HCT116 (cell line): Measurements from ENCODE around the gene DOCK11. TPM values are rescaled to one million over a fixed set of nuclear protein-coding genes. Genes with fewer than 3 reads are reported as not detected.

ENCODE experiments used
- ATAC-seq: fragments of 200-7000 bp; cut with Tn5 transposase; 2 replicates; pipeline ENCODE4 v1.9.1; 2020; ENCODE audit warnings: mild to moderate bottlenecking, moderate library complexity
- BruUV-seq: library from RNA; stranded (reverse); fragments of 400-500 nt; replicated peaks from 2 replicates; lab custom pipeline; 2021; lab: Mats Ljungman, UMichigan
- CTCF ChIA-PET: fragments of 300-600 bp; sonication (Branson Sonifier 250); formaldehyde crosslinking; loops from one replicate; lab custom pipeline; 2021; ENCODE audit warnings: antibody characterized with exemption; lab: Charles Lee
- POLR2A ChIA-PET: fragments of 300-600, 350-600 bp; sonication (Branson Sonifier 250); formaldehyde crosslinking; loops from one replicate; lab custom pipeline; 2021; ENCODE audit warnings: antibody characterized with exemption; lab: Charles Lee
- RAD21 ChIA-PET, 2 experiments: fragments of 300-600 bp; sonication (Branson Sonifier 250); formaldehyde crosslinking; loops; one replicate each; lab custom pipeline; 2023; ENCODE audit warnings: low total read pairs in 2 of 2; ENCODE audit not compliant: uncharacterized antibody in 2 of 2, unreplicated experiment in 2 of 2, low non-redundant PET in 1 of 2; lab: Charles Lee
- DNase-seq: peaks from one replicate; pipeline ENCODE4 v3.0.0-alpha.2; 2010; ENCODE audit warnings: low read depth, low spot score
- H2AFZ ChIP-seq: fragments of 200-600 bp; shearing (Covaris generic), sonication (generic); 2 replicates; pipeline ENCODE4 v1.6.1; 2017; ENCODE audit warnings: low read depth, mixed run types, mixed read lengths, antibody characterized with exemption, low read length; ENCODE audit not compliant: poor library complexity, severe bottlenecking
- H3K27ac ChIP-seq: 2 replicates; pipeline ENCODE4 v1.5.1; 2012; ENCODE audit warnings: low read depth, low read length
- H3K27me3 ChIP-seq: fragments of 200-600 bp; sonication (generic); 2 replicates; pipeline ENCODE4 v1.6.1; 2016; ENCODE audit warnings: mixed run types, low read length, mixed read lengths; ENCODE audit not compliant: insufficient read depth
- H3K36me3 ChIP-seq, 2 experiments: fragments of 200-500 bp in 1 of 2; fragments of 200-600 bp in 1 of 2; sonication (Bioruptor generic) in 1 of 2; sonication (generic) in 1 of 2; 2 replicates each; pipeline versions ENCODE4 v1.5.1 to v1.6.1; 2014 to 2016; ENCODE audit warnings: low read length in 2 of 2, inconsistent platforms in 1 of 2, mixed read lengths in 1 of 2, mixed run types in 1 of 2; ENCODE audit not compliant: insufficient read depth in 2 of 2, control insufficient read depth in 1 of 2
- H3K4me1 ChIP-seq, 2 experiments: fragments of 200-600 bp in 1 of 2; sonication (generic) in 1 of 2; 2 replicates each; pipeline versions ENCODE4 v1.5.1 to v1.6.1; 2012 to 2017; ENCODE audit warnings: low read length in 2 of 2, inconsistent platforms in 1 of 2, mild to moderate bottlenecking in 1 of 2, mixed read lengths in 1 of 2, mixed run types in 1 of 2, moderate library complexity in 1 of 2; ENCODE audit not compliant: insufficient read depth in 2 of 2, control insufficient read depth in 1 of 2
- H3K4me2 ChIP-seq: fragments of 200-600 bp; sonication (generic); 2 replicates; pipeline ENCODE4 v1.6.1; 2017; ENCODE audit warnings: mixed run types, low read length, mixed read lengths
- H3K4me3 ChIP-seq, 2 experiments: fragments of 200-600 bp in 1 of 2; sonication (generic) in 1 of 2; replicated peaks in 1 of 2; 2 replicates each; pipeline ENCODE4 v1.5.1; 2011 to 2016; ENCODE audit warnings: low read length in 2 of 2, control low read depth in 1 of 2, low read depth in 1 of 2, mild to moderate bottlenecking in 1 of 2, mixed read lengths in 1 of 2, mixed run types in 1 of 2
- H3K79me2 ChIP-seq: fragments of 200-600 bp; sonication (generic); 2 replicates; pipeline ENCODE4 v1.6.1; 2017; ENCODE audit warnings: mild to moderate bottlenecking, mixed run types, low read length, moderate library complexity, mixed read lengths; ENCODE audit not compliant: insufficient read depth
- H3K9ac ChIP-seq: fragments of 200-600 bp; sonication (generic); 2 replicates; pipeline ENCODE4 v1.6.1; 2016; ENCODE audit warnings: low read length, mixed read lengths
- H3K9me2 ChIP-seq: fragments of 200-600 bp; sonication (generic), shearing (Covaris generic); 2 replicates; pipeline ENCODE4 v1.6.1; 2017; ENCODE audit warnings: mixed run types, mild to moderate bottlenecking, moderate library complexity; ENCODE audit not compliant: insufficient read depth
- H3K9me3 ChIP-seq, 2 experiments: fragments of 200-500 bp in 1 of 2; fragments of 200-600 bp in 1 of 2; sonication (Bioruptor generic) in 1 of 2; sonication (generic) in 1 of 2; 2 replicates each; pipeline ENCODE4 v1.6.1; 2014 to 2017; ENCODE audit warnings: low read length in 2 of 2, mixed read lengths in 2 of 2, inconsistent platforms in 1 of 2, low read depth in 1 of 2, mild to moderate bottlenecking in 1 of 2, mixed run types in 1 of 2, moderate library complexity in 1 of 2; ENCODE audit not compliant: control insufficient read depth in 1 of 2, insufficient read depth in 1 of 2
- H4K20me1 ChIP-seq: fragments of 200-600 bp; sonication (generic), shearing (Covaris generic); 2 replicates; pipeline ENCODE4 v1.6.1; 2017; ENCODE audit warnings: mixed run types, mild to moderate bottlenecking, moderate library complexity; ENCODE audit not compliant: insufficient read depth
- ATF3 ChIP-seq: IDR thresholded peaks from 2 replicates; pipeline ENCODE4 v1.6.1; 2012
- CEBPB ChIP-seq: IDR thresholded peaks from 2 replicates; pipeline ENCODE4 v1.6.1; 2012; ENCODE audit warnings: low read depth
- EGR1 ChIP-seq: IDR thresholded peaks from 2 replicates; pipeline ENCODE4 v1.6.1; 2012; ENCODE audit warnings: low read depth
- ELF1 ChIP-seq: IDR thresholded peaks from 2 replicates; pipeline ENCODE4 v1.6.1; 2012; ENCODE audit warnings: low read depth, borderline replicate concordance
- EZH2 ChIP-seq: fragments of 200-600 bp; sonication (generic); IDR thresholded peaks from 2 replicates; pipeline ENCODE4 v1.6.1; 2017; ENCODE audit warnings: antibody characterized with exemption, mixed run types
- JUND ChIP-seq: IDR thresholded peaks from 2 replicates; pipeline ENCODE4 v1.6.1; 2012
- MAX ChIP-seq: IDR thresholded peaks from 2 replicates; pipeline ENCODE4 v1.6.1; 2012
- POLR2A ChIP-seq: IDR thresholded peaks from 2 replicates; pipeline ENCODE4 v1.7.0; 2011; ENCODE audit warnings: borderline replicate concordance; ENCODE audit not compliant: insufficient read depth, insufficient read length; ENCODE audit errors: extremely low read depth
- REST ChIP-seq: IDR thresholded peaks from 2 replicates; pipeline ENCODE4 v1.6.1; 2012; ENCODE audit warnings: low read depth
- SP1 ChIP-seq: IDR thresholded peaks from 2 replicates; pipeline ENCODE4 v1.6.1; 2012; ENCODE audit warnings: low read depth
- SRF ChIP-seq: IDR thresholded peaks from 2 replicates; pipeline ENCODE4 v1.6.1; 2012; ENCODE audit warnings: low read depth
- TCF7L2 ChIP-seq: IDR thresholded peaks from 2 replicates; pipeline ENCODE4 v1.7.0; 2011; ENCODE audit warnings: borderline replicate concordance, inconsistent platforms; ENCODE audit not compliant: insufficient read depth, insufficient read length; ENCODE audit errors: extremely low read depth
- YY1 ChIP-seq: IDR thresholded peaks from 2 replicates; pipeline ENCODE4 v1.6.1; 2011; ENCODE audit warnings: low read length, low read depth, moderate library complexity, mild to moderate bottlenecking; ENCODE audit not compliant: insufficient replicate concordance; ENCODE audit errors: extremely low read depth
- ZFX ChIP-seq: fragments of 450-650 bp; IDR thresholded peaks from 2 replicates; pipeline ENCODE4 v1.6.1; 2017
- ZNF274 ChIP-seq: fragments of 200-500 bp; sonication (Bioruptor generic); IDR thresholded peaks from 2 replicates; pipeline ENCODE4 v1.6.1; 2014; ENCODE audit warnings: mild to moderate bottlenecking, low read depth, low read length, inconsistent platforms
- intact Hi-C: fragments of 100-400 bp; cut with micrococcal nuclease; formaldehyde crosslinking; loops from 2 replicates; pipeline ENCODE4 v1.10.0; 2022
- total RNA-seq: library from RNA; stranded (reverse); gene quantifications from one replicate; pipeline ENCODE4 v1.2.1, GENCODE V29; 2021; ENCODE audit not compliant: unreplicated experiment

Gene DOCK11
- total RNA-seq, 1 experiment from 2014 or later = 0.59 TPM

- no peak overlapping the region for H3K4me2 ChIP-seq
- intact Hi-C loops = no loop called here
- ATAC-seq = no peak
- no peak overlapping the region for H3K4me3 ChIP-seq
- ChIA-PET POLR2A (no interaction called here), CTCF (no interaction called here), RAD21 (no interaction called here)
- no TSS peak for BruUV-seq
- TF ChIP-seq TCF7L2 (no peak), SRF (no peak), EGR1 (no peak), MAX (no peak), ATF3 (no peak)
- no peaks in the 10 kb centered on the region for H3K36me3 ChIP-seq
- no peak overlapping the region for H3K9ac ChIP-seq
- peaks cover 6 to 8% of the 10 kb centered on the region in 2 experiments; a peak in 3 of 4 replicates for H3K4me1 ChIP-seq
- H3K79me2 ChIP-seq = no peaks in the 10 kb centered on the region
- H3K9me2 ChIP-seq = no peaks in the 10 kb centered on the region
- DNase-seq = no peak
- no peak overlapping the region for H2AFZ ChIP-seq
- no peaks in the 10 kb centered on the region for H3K27me3 ChIP-seq
- no peaks in the 10 kb centered on the region for H3K9me3 ChIP-seq
- H4K20me1 ChIP-seq = no peaks in the 10 kb centered on the region
- H3K27ac ChIP-seq = no peak overlapping the region
Measured at GRCh38 chrX:118538386-118538785, 42.8 kb downstream of the DOCK11 start.

- Histone ChIP-seq H3K4me2 (no peak overlapping the region), H4K20me1 (no peaks in the 10 kb centered on the region), H3K9ac (no peak overlapping the region), H3K27me3 (no peaks in the 10 kb centered on the region), H3K4me3 (no peak overlapping the region), H3K36me3 (no peaks in the 10 kb centered on the region), H3K79me2 (no peaks in the 10 kb centered on the region), H3K9me2 (no peaks in the 10 kb centered on the region), H3K4me1 (peaks cover 6 to 8% of the 10 kb centered on the region in 2 experiments; a peak in 3 of 4 replicates), H3K9me3 (no peaks in the 10 kb centered on the region), H2AFZ (no peak overlapping the region), H3K27ac (no peak overlapping the region)
- no TSS peak for BruUV-seq
- no peak for DNase-seq
- TF ChIP-seq EZH2 (no peak), CEBPB (no peak), ZNF274 (no peak), EGR1 (no peak), YY1 (no peak), POLR2A (no peak), JUND (no peak), REST (no peak), ATF3 (no peak), TCF7L2 (no peak), ELF1 (no peak), ZFX (no peak), MAX (no peak), SP1 (no peak)
- ChIA-PET POLR2A (interaction anchor here (0.7 kb wide), 1 partner anchor 61 kb away, joined by 3 read pairs; no protein-coding TSS in a partner anchor), RAD21 (no interaction called here), CTCF (no interaction called here)
- intact Hi-C loops = no loop called here
- ATAC-seq = no peak
Measured at GRCh38 chrX:118540342-118540741, 44.7 kb downstream of the DOCK11 start.
